DMS153 (cell line): Measurements from ENCODE around the gene KIF20A.
"Not testable (repeated sequence)": the region's sequence is repeated elsewhere in the genome, so short reads cannot be mapped to it uniquely, and the experiment has no call there.

Experiments used
- DNase-seq: peaks from one replicate; lab custom pipeline; 2025; lab: John Stamatoyannopoulos, UW

Gene KIF20A

GRCh38 chr5:138186002-138186447, 7.1 kb downstream of the KIF20A start:
- DNase-seq: no peak

GRCh38 chr5:138188626-138189025, 9.7 kb downstream of the KIF20A start:
- DNase-seq: no peak

- DNase-seq: no peak
Measured at GRCh38 chr5:138192826-138193225, 13.9 kb downstream of the KIF20A start.

- not testable (repeated sequence) for DNase-seq
Measured at GRCh38 chr5:138193859-138194258, 14.9 kb downstream of the KIF20A start.

GRCh38 chr5:138210985-138211384, 32.1 kb downstream of the KIF20A start:
- DNase-seq: no peak

GRCh38 chr5:138212828-138213160, 33.9 kb downstream of the KIF20A start:
- DNase-seq: no peak

- peak; percentile 94 for DNase-seq
Measured at GRCh38 chr5:138213161-138214029, 34.5 kb downstream of the KIF20A start, which contains the start of gene CDC23. Gene CDC23, minus strand, starts transcription at chr5:138213323. Its CDS starts 11 bp downstream, at chr5:138213312.

GRCh38 chr5:138216799-138217198, 37.9 kb downstream of the KIF20A start:
- no peak for DNase-seq

GRCh38 chr5:138223532-138223931, 44.6 kb downstream of the KIF20A start:
- DNase-seq: no peak

- DNase-seq: no peak
Measured at GRCh38 chr5:138224712-138225111, 45.8 kb downstream of the KIF20A start.

- no peak for DNase-seq
Measured at GRCh38 chr5:138226910-138227309, 48.0 kb downstream of the KIF20A start.

- no peak for DNase-seq
Measured at GRCh38 chr5:138229387-138229786, 50.5 kb downstream of the KIF20A start.

- no peak for DNase-seq
Measured at GRCh38 chr5:138230261-138230660, 51.3 kb downstream of the KIF20A start.

- no peak for DNase-seq
Measured at GRCh38 chr5:138230981-138231589, 52.2 kb downstream of the KIF20A start.

- DNase-seq: no peak
Measured at GRCh38 chr5:138233280-138233679, 54.4 kb downstream of the KIF20A start.

GRCh38 chr5:138234651-138235050, 55.7 kb downstream of the KIF20A start:
- DNase-seq: no peak
